GM12878 (cell line): ENCODE results near the gene GTPBP10. TPM values are rescaled to one million over a fixed set of nuclear protein-coding genes. Genes with fewer than 3 reads are reported as not detected.

Experiments
- ATAC-seq: fragments of 200-7000 bp; cut with Tn5 transposase; 3 replicates; pipeline ENCODE4 v1.9.1; 2020; ENCODE audit warnings: mild to moderate bottlenecking, moderate library complexity
- BruUV-seq: library from RNA; stranded (reverse); fragments of 400-500 nt; replicated peaks from 2 replicates; lab custom pipeline; 2021; lab: Mats Ljungman, UMichigan
- CTCF ChIA-PET: fragments of 300-600 bp; sonication (Branson Sonifier 250); formaldehyde crosslinking; extraction: SDS; loops from one replicate; lab custom pipeline; 2021; ENCODE audit warnings: inconsistent platforms; lab: Yijun Ruan, JAX
- POLR2A ChIA-PET: fragments of 350-600 bp; formaldehyde crosslinking; extraction: SDS; loops from one replicate; lab custom pipeline; 2021; ENCODE audit warnings: inconsistent platforms; lab: Charles Lee
- RAD21 ChIA-PET: fragments of 300-600 bp; sonication (Branson Sonifier 250); formaldehyde crosslinking; loops from one replicate; lab custom pipeline; 2023; ENCODE audit warnings: antibody characterized with exemption; ENCODE audit not compliant: unreplicated experiment; lab: Charles Lee
- SMC1A ChIA-PET: fragments of 300-600 bp; sonication (Branson Sonifier 250); formaldehyde crosslinking; loops from one replicate; lab custom pipeline; 2023; ENCODE audit not compliant: unreplicated experiment, uncharacterized antibody; lab: Charles Lee
- DNase-seq: peaks from one replicate; pipeline ENCODE4 v3.0.0-alpha.2; 2011; ENCODE audit warnings: low read depth, low spot score
- FAIRE-seq: peaks from 3 replicates; lab custom pipeline; 2011; peaks lifted over from hg19 to GRCh38; lab: Jason Lieb, UNC
- H2AFZ ChIP-seq: 2 replicates; pipeline ENCODE4 v1.6.0; 2011; ENCODE audit warnings: low read depth, low read length, control low read depth; ENCODE audit not compliant: control insufficient read depth
- H3K27ac ChIP-seq: 2 replicates; pipeline ENCODE4 v1.5.1; 2011; ENCODE audit warnings: control low read depth; ENCODE audit not compliant: control insufficient read depth, insufficient read depth
- H3K27me3 ChIP-seq, 2 experiments: replicated peaks in 1 of 2; 2 replicates each; pipeline versions ENCODE4 v1.6.0 to v1.6.1; 2011; ENCODE audit warnings: low read length in 1 of 2; ENCODE audit not compliant: control insufficient read depth in 2 of 2, insufficient read depth in 2 of 2
- H3K36me3 ChIP-seq, 2 experiments: 2 replicates each; pipeline ENCODE4 v1.5.1; 2011; ENCODE audit warnings: low read length in 1 of 2; ENCODE audit not compliant: control insufficient read depth in 2 of 2, insufficient read depth in 2 of 2
- H3K4me1 ChIP-seq: 2 replicates; pipeline ENCODE4 v1.6.1; 2011; ENCODE audit warnings: mild to moderate bottlenecking, low read length, moderate library complexity, mixed read lengths; ENCODE audit not compliant: control insufficient read depth, insufficient read depth
- H3K4me2 ChIP-seq: 2 replicates; pipeline ENCODE4 v1.6.0; 2011; ENCODE audit warnings: control low read depth; ENCODE audit not compliant: control insufficient read depth, insufficient read depth
- H3K4me3 ChIP-seq: fragments of 200-600 bp; sonication (generic); 2 replicates; pipeline ENCODE4 v1.5.1; 2016
- H3K79me2 ChIP-seq: 2 replicates; pipeline ENCODE4 v1.6.0; 2011; ENCODE audit warnings: low read length; ENCODE audit not compliant: control insufficient read depth, insufficient read depth
- H3K9ac ChIP-seq: 2 replicates; pipeline ENCODE4 v1.8.0; 2011; ENCODE audit warnings: low read length, control low read depth, mixed read lengths; ENCODE audit not compliant: control insufficient read depth, insufficient read depth
- H3K9me3 ChIP-seq: replicated peaks from 3 replicates; pipeline ENCODE4 v1.5.1; 2011; ENCODE audit warnings: mild to moderate bottlenecking, low read length; ENCODE audit not compliant: control insufficient read depth, insufficient read depth
- H4K20me1 ChIP-seq: 2 replicates; pipeline ENCODE4 v1.6.0; 2011; ENCODE audit not compliant: control insufficient read depth, insufficient read depth
- BCLAF1 ChIP-seq: fragments of 450-650 bp; IDR thresholded peaks from 2 replicates; pipeline ENCODE4 v1.6.1; 2017; ENCODE audit warnings: antibody characterized with exemption, mild to moderate bottlenecking, moderate library complexity
- CUX1 ChIP-seq: IDR thresholded peaks from 2 replicates; pipeline ENCODE4 v1.6.1; 2012; ENCODE audit warnings: improper control_type of control experiment, low read depth, low read length; ENCODE audit not compliant: insufficient replicate concordance
- EGR1 ChIP-seq, 2 experiments: IDR thresholded peaks; 1 replicate in 1 of 2; 2 replicates in 1 of 2; pipeline ENCODE4 v1.6.1; 2011 to 2012; ENCODE audit warnings: low read depth in 2 of 2, low read length in 2 of 2, borderline replicate concordance in 1 of 2, mild to moderate bottlenecking in 1 of 2, moderate library complexity in 1 of 2
- HCFC1 ChIP-seq: fragments of 150-350 bp; IDR thresholded peaks from 2 replicates; pipeline ENCODE4 v1.6.1; 2014; ENCODE audit warnings: low read length
- KLF5 ChIP-seq: fragments of 450-650 bp; IDR thresholded peaks from 2 replicates; pipeline ENCODE4 v1.6.1; 2014; ENCODE audit warnings: mild to moderate bottlenecking; ENCODE audit not compliant: partially characterized antibody
- TBL1XR1 ChIP-seq: IDR thresholded peaks from 2 replicates; pipeline ENCODE4 v1.6.1; 2012; ENCODE audit warnings: low read depth, low read length, improper control_type of control experiment
- WGBS: methylation state at CpG from one replicate; pipeline ENCODE4 v1.1.6; 2016; ENCODE audit warnings: low lambda C conversion rate; ENCODE audit not compliant: insufficient replicate concordance, insufficient coverage; ENCODE audit errors: missing lambda C conversion rate; 5-methylcytosine and 5-hydroxymethylcytosine counted together
- in situ Hi-C: fragments of 300-500 bp; cut with MboI; formaldehyde crosslinking; loops from 9 replicates; pipeline ENCODE4 v1.14.3; 2018; ENCODE audit warnings: mixed read lengths
- intact Hi-C: fragments of 100-400 bp; cut with micrococcal nuclease; formaldehyde crosslinking; loops from one replicate; pipeline ENCODE4 v1.14.2; 2022; ENCODE audit not compliant: unreplicated experiment
- polyA plus RNA-seq, 11 experiments: library from polyadenylated mRNA; depleted of rRNA in 4 of 11; unstranded in 6 of 11; stranded (reverse) in 5 of 11; fragments of >200 nt; fragmentation: Nextera tagmentation in 4 of 11; fragmentation: Illumina TruSeq in 1 of 11; extraction: Ambion mirVana in 4 of 11; extraction: Trizol in 1 of 11; gene quantifications; 1 replicate in 1 of 11; 2 replicates in 10 of 11; pipeline versions ENCODE4 v1.2.1 to v1.2.3, GENCODE V29; 2011 to 2016; ENCODE audit warnings: inconsistent platforms in 2 of 11, missing spikeins in 2 of 11, low read depth in 1 of 11
- total RNA-seq, 4 experiments: library from RNA; depleted of rRNA in 3 of 4; stranded (reverse); fragments of >200 nt in 3 of 4; fragmentation: Illumina TruSeq in 1 of 4; extraction: Trizol in 1 of 4; gene quantifications; 2 replicates each; pipeline versions ENCODE4 v1.2.1 to v1.2.3, GENCODE V29; 2013 to 2021

Gene GTPBP10
- total and polyA plus RNA-seq, 10 of the 15 experiments (the other 5 are each of a cell fraction or from before 2014, with no cell fraction given): 10.1 to 41.0 (median 33.0) TPM

GRCh38 chr7:90313907-90314306 lies 32.6 kb upstream of the GTPBP10 start:
- RAD21 ChIA-PET: interaction anchor here (2.7 kb wide), 1 partner anchor 114 kb away, joined by 37 read pairs; no protein-coding TSS in a partner anchor
- Histone ChIP-seq H2AFZ (no peak overlapping the region), H4K20me1 (no peaks in the 10 kb centered on the region), H3K4me2 (no peak overlapping the region), H3K4me3 (no peak overlapping the region), H3K9ac (no peak overlapping the region), H3K27me3 (no peaks in the 10 kb centered on the region), H3K9me3 (no peaks in the 10 kb centered on the region), H3K36me3 (no peaks in the 10 kb centered on the region), H3K79me2 (no peaks in the 10 kb centered on the region)
- intact Hi-C loops: no loop called here
- 54% methylated on average over 4 of the region's 4 CpGs for WGBS
- FAIRE-seq: no peak
- in situ Hi-C loops: no loop called here
- POLR2A ChIA-PET: interaction anchor here (0.6 kb wide), 1 partner anchor 114 kb away, joined by 4 read pairs; no protein-coding TSS in a partner anchor
- CTCF ChIA-PET: interaction anchor here (0.6 to 7.0 kb wide), 7 partner anchors 15 to 1378 kb away, joined by 3 to 121 read pairs (median 6); no protein-coding TSS in a partner anchor
- DNase-seq: no peak
- no TSS peak for BruUV-seq
- ATAC-seq: no peak
- no peak for TF ChIP-seq EGR1 (IDR thresholded peaks at IDR 0.05; ENCODE audit: borderline replicate concordance in 1 of 2, low read depth in 2 of 2, low read length in 2 of 2)
- TF ChIP-seq TBL1XR1: no peak
- TF ChIP-seq, all 136 proteins: peak for 0
- H3K27ac ChIP-seq: no peak overlapping the region
- no peaks in the 10 kb centered on the region for H3K4me1 ChIP-seq
- SMC1A ChIA-PET: interaction anchor here (2.1 to 4.0 kb wide), 2 partner anchors 99 to 113 kb away, joined by 6 to 35 read pairs; no protein-coding TSS in a partner anchor

GRCh38 chr7:90320014-90320413 lies 26.5 kb upstream of the GTPBP10 start:
- Histone ChIP-seq H3K9me3 (no peaks in the 10 kb centered on the region), H3K27me3 (peaks cover 10 to 16% of the 10 kb centered on the region in 2 experiments; a peak in 3 of 4 replicates), H3K4me3 (no peak overlapping the region), H3K4me2 (no peak overlapping the region), H3K79me2 (no peaks in the 10 kb centered on the region), H3K27ac (no peak overlapping the region), H3K36me3 (no peaks in the 10 kb centered on the region), H3K4me1 (no peaks in the 10 kb centered on the region), H2AFZ (no peak overlapping the region), H4K20me1 (no peaks in the 10 kb centered on the region), H3K9ac (no peak overlapping the region)
- CTCF ChIA-PET: no interaction called here
- RAD21 ChIA-PET: no interaction called here
- intact Hi-C loops: no loop called here
- no peak for ATAC-seq
- in situ Hi-C loops: no loop called here
- no peak for DNase-seq
- POLR2A ChIA-PET: no interaction called here
- FAIRE-seq: no peak
- BruUV-seq: no TSS peak
- SMC1A ChIA-PET: interaction anchor here (0.6 kb wide), 1 partner anchor 406 kb away, joined by 3 read pairs; no protein-coding TSS in a partner anchor
- 42% methylated on average over 7 of the region's 7 CpGs for WGBS
- no peak for TF ChIP-seq BCLAF1
- TF ChIP-seq CUX1: no peak
- TF ChIP-seq HCFC1: no peak
- no peak for TF ChIP-seq KLF5
